Thyroid gland (tissue), 4 donors: ENCODE measurements around the gene UBE2L6.
"Not testable (repeated sequence)": the region's sequence is repeated elsewhere in the genome, so short reads cannot be mapped to it uniquely, and the experiment has no call there.

Source experiments
- CTCF ChIP-seq, 6 experiments: fragments of 200-600 bp in 3 of 6; fragments of 450-650 bp in 3 of 6; sonication (generic) in 3 of 6; IDR thresholded peaks; one replicate each; pipeline ENCODE4 v1.5.1; 2016 to 2019; ENCODE audit warnings: antibody characterized with exemption in 6 of 6, mild to moderate bottlenecking in 2 of 6, inconsistent platforms in 1 of 6, moderate library complexity in 1 of 6
- POLR2A ChIP-seq, 2 donors: fragments of 450-650 bp; IDR thresholded peaks; one replicate each; pipeline ENCODE4 v1.6.1; 2017; ENCODE audit warnings: antibody characterized with exemption in 2 of 2, mild to moderate bottlenecking in 2 of 2, moderate library complexity in 1 of 2

GRCh38 chr11:57534449-57534848 is 33.0 kb downstream of the UBE2L6 start:
- not testable (repeated sequence) for TF ChIP-seq CTCF, POLR2A (IDR thresholded peaks at IDR 0.05)
